B cell (primary cell): ENCODE data around the gene TANK. TPM values are rescaled to one million over a fixed set of nuclear protein-coding genes. Genes with fewer than 3 reads are reported as not detected.

Experiments
- ATAC-seq: fragments of 200-7000 bp; cut with Tn5 transposase; one replicate; pipeline ENCODE4 v1.10.0; 2021; ENCODE audit warnings: low read depth, mild to moderate bottlenecking, moderate number of reproducible peaks, moderate library complexity
- CTCF ChIA-PET: fragments of 350-600 bp; sonication (Branson Sonifier 250); formaldehyde crosslinking; loops from one replicate; lab custom pipeline; 2021; ENCODE audit warnings: antibody characterized with exemption, inconsistent platforms; lab: Charles Lee
- POLR2A ChIA-PET: fragments of 350-600 bp; sonication (Branson Sonifier 250); formaldehyde crosslinking; loops from one replicate; lab custom pipeline; 2021; ENCODE audit warnings: antibody characterized with exemption; lab: Charles Lee
- DNase-seq: peaks from one replicate; pipeline ENCODE4 v3.0.0; 2013
- H2AFZ ChIP-seq: 2 replicates; pipeline ENCODE4 v1.6.1; 2012; ENCODE audit warnings: mild to moderate bottlenecking, low read depth, low read length; ENCODE audit not compliant: insufficient read depth, poor library complexity, severe bottlenecking
- H3K27ac ChIP-seq, 2 donors: 1 replicate in 1 of 2; 2 replicates in 1 of 2; pipeline ENCODE4 v1.5.1; 2012 to 2013; ENCODE audit warnings: low read length in 2 of 2, mild to moderate bottlenecking in 2 of 2, moderate library complexity in 1 of 2
- H3K27me3 ChIP-seq, 4 experiments: fragments of 200-600 bp in 1 of 4; sonication (generic) in 1 of 4; replicated peaks in 1 of 4; 1 replicate in 2 of 4; 2 replicates in 2 of 4; pipeline versions ENCODE4 v1.6.1 to v1.7.0; 2013 to 2016; ENCODE audit warnings: low read length in 3 of 4, mild to moderate bottlenecking in 2 of 4, mixed read lengths in 1 of 4, moderate library complexity in 1 of 4; ENCODE audit not compliant: insufficient read depth in 4 of 4, control insufficient read depth in 3 of 4; ENCODE audit errors: control extremely low read depth in 1 of 4
- H3K36me3 ChIP-seq, 2 experiments: replicated peaks in 1 of 2; 1 replicate in 1 of 2; 2 replicates in 1 of 2; pipeline versions ENCODE4 v1.6.1 to v1.7.1; 2013; ENCODE audit warnings: low read length in 1 of 2; ENCODE audit not compliant: insufficient read depth in 2 of 2, control insufficient read depth in 1 of 2; ENCODE audit errors: control extremely low read depth in 1 of 2, extremely low read depth in 1 of 2
- H3K4me1 ChIP-seq, 2 donors: fragments of 200-600 bp in 1 of 2; sonication (generic) in 1 of 2; 1 replicate in 1 of 2; 2 replicates in 1 of 2; pipeline versions ENCODE4 v1.5.1 to v1.6.1; 2013 to 2017; ENCODE audit warnings: low read length in 2 of 2; ENCODE audit not compliant: control insufficient read depth in 2 of 2, insufficient read depth in 2 of 2
- H3K4me2 ChIP-seq: replicated peaks from 2 replicates; pipeline ENCODE3; 2012; ENCODE audit warnings: mild to moderate bottlenecking, low read depth, low read length; ENCODE audit not compliant: poor library complexity, severe bottlenecking
- H3K4me3 ChIP-seq, 5 experiments: fragments of 200-600 bp in 1 of 5; sonication (generic) in 1 of 5; 1 replicate in 3 of 5; 2 replicates in 2 of 5; pipeline versions ENCODE4 v1.5.1 to v1.7.0; 2011 to 2016; ENCODE audit warnings: low read length in 4 of 5, mild to moderate bottlenecking in 4 of 5, low read depth in 2 of 5, control low read depth in 1 of 5, moderate library complexity in 1 of 5; ENCODE audit not compliant: insufficient read depth in 1 of 5; ENCODE audit errors: control extremely low read depth in 1 of 5, extremely low read depth in 1 of 5
- H3K79me2 ChIP-seq: fragments of 200-600 bp; sonication (generic); one replicate; pipeline ENCODE4 v1.6.0; 2016; ENCODE audit warnings: low read length; ENCODE audit not compliant: control insufficient read depth, insufficient read depth
- H3K9ac ChIP-seq: fragments of 200-600 bp; sonication (generic); 2 replicates; pipeline ENCODE4 v1.6.1; 2017; ENCODE audit warnings: mild to moderate bottlenecking, low read length, moderate library complexity
- H3K9me3 ChIP-seq, 3 donors: one replicate each; pipeline versions ENCODE4 v1.6.1 to v1.7.1; 2013; ENCODE audit warnings: low read length in 2 of 3; ENCODE audit not compliant: control insufficient read depth in 2 of 3, insufficient read depth in 1 of 3; ENCODE audit errors: control extremely low read depth in 1 of 3
- H4K20me1 ChIP-seq: 2 replicates; pipeline ENCODE4 v1.6.0; 2012; ENCODE audit warnings: mild to moderate bottlenecking, low read length; ENCODE audit not compliant: insufficient read depth, control insufficient read depth, poor library complexity, severe bottlenecking
- H3K27ac Mint-ChIP-seq: one replicate; pipeline ENCODE4 v1.8.0; 2021; ENCODE audit warnings: mixed read lengths
- H3K27me3 Mint-ChIP-seq: one replicate; pipeline ENCODE4 v1.8.0; 2021; ENCODE audit warnings: mixed read lengths
- H3K4me1 Mint-ChIP-seq: one replicate; pipeline ENCODE4 v1.8.0; 2021; ENCODE audit warnings: mixed read lengths
- H3K4me3 Mint-ChIP-seq: one replicate; pipeline ENCODE4 v1.8.0; 2021; ENCODE audit warnings: mixed read lengths
- H3K9me3 Mint-ChIP-seq: one replicate; pipeline ENCODE4 v1.8.0; 2022; ENCODE audit warnings: mixed read lengths; ENCODE audit not compliant: insufficient read depth
- CTCF ChIP-seq: fragments of 200-600 bp; IDR thresholded peaks from one replicate; pipeline ENCODE4 v1.8.0; 2022; ENCODE audit warnings: antibody characterized with exemption, mild to moderate bottlenecking
- EZH2 ChIP-seq: IDR thresholded peaks from 2 replicates; pipeline ENCODE4 v1.6.1; 2012; ENCODE audit warnings: borderline replicate concordance, low read depth, mild to moderate bottlenecking, moderate library complexity, low read length; ENCODE audit not compliant: insufficient read depth, poor library complexity, severe bottlenecking
- WGBS: methylation state at CpG from one replicate; pipeline ENCODE4 v1.1.5; 2013; ENCODE audit warnings: missing lambda C conversion rate; ENCODE audit not compliant: insufficient coverage; 5-methylcytosine and 5-hydroxymethylcytosine counted together
- intact Hi-C: fragments of 100-400 bp; cut with micrococcal nuclease; formaldehyde crosslinking; loops from one replicate; pipeline ENCODE4 v1.10.0; 2022
- polyA plus RNA-seq: library from polyadenylated mRNA; depleted of rRNA; stranded (reverse); fragments of >200 nt; gene quantifications from 2 replicates; pipeline ENCODE4 v1.2.3, GENCODE V29; 2012
- total RNA-seq, 2 donors: library from RNA; stranded (reverse); fragments of 120-200 nt in 1 of 2; gene quantifications; 1 replicate in 1 of 2; 2 replicates in 1 of 2; pipeline versions ENCODE4 v1.2.3 to v1.2.4, GENCODE V29; 2013 to 2022

Gene TANK
- total and polyA plus RNA-seq, 2 donors (not counting 1 experiment from before 2014, with no cell fraction given): 62.4 to 179 TPM

DNA sequence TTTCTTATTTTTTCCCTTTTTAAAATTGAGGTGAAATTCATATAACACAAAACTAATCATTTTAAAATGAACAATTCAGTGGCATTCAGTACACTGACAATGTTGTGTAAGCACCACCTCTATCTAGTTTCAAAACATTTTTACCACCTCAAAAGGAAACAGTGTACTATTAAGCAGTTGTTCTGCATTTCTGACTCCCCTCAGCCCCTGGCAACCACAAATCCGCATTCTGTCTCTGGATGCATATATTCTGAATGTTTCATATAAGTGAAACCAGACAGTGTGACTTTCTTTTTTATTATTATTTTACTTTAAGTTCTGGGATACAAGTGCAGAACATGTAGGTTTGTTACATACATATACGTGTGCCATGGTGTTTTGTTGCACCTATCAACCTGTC, 19.2 kb upstream of the TANK start:
- no peaks in the 10 kb centered on the region for H3K27me3 Mint-ChIP-seq
- H3K4me3 Mint-ChIP-seq: peak overlapping the region; percentile 78
- peaks cover 27% of the 10 kb centered on the region for H4K20me1 ChIP-seq
- intact Hi-C loops: no loop called here
- peak overlapping the region; percentile 43 for H3K9ac ChIP-seq
- peak overlapping the region in 1 of 2 donors; percentile 43 for H3K27ac ChIP-seq
- H3K9me3 Mint-ChIP-seq: peaks cover 5% of the 10 kb centered on the region
- peaks cover 74% of the 10 kb centered on the region for H3K4me1 Mint-ChIP-seq
- H3K4me2 ChIP-seq: peak overlapping the region; percentile 86
- peak overlapping the region in 2 of 5 experiments; percentile 3 to 92 for H3K4me3 ChIP-seq
- no peak for ATAC-seq
- H3K4me1 ChIP-seq: peaks cover 26 to 42% of the 10 kb centered on the region in 2 donors
- no peak overlapping the region for H2AFZ ChIP-seq
- ChIA-PET CTCF (interaction anchor here (3.3 kb wide), 1 partner anchor 77 kb away, joined by 15 read pairs; no protein-coding TSS in a partner anchor), POLR2A (interaction anchor here (0.6 kb wide), 1 partner anchor 9 kb away, joined by 4 read pairs; no protein-coding TSS in a partner anchor)
- H3K79me2 ChIP-seq: peaks cover 100% of the 10 kb centered on the region
- no peak for DNase-seq
- no CpG with 5 or more reads among the region's 2 CpGs for WGBS
- no peaks in the 10 kb centered on the region for H3K9me3 ChIP-seq
- H3K27me3 ChIP-seq: no peaks in the 10 kb centered on the region
- H3K27ac Mint-ChIP-seq: peak overlapping the region; percentile 27
- TF ChIP-seq CTCF (no peak), EZH2 (no peak)
- peaks cover 3% of the 10 kb centered on the region in 2 experiments for H3K36me3 ChIP-seq

DNA sequence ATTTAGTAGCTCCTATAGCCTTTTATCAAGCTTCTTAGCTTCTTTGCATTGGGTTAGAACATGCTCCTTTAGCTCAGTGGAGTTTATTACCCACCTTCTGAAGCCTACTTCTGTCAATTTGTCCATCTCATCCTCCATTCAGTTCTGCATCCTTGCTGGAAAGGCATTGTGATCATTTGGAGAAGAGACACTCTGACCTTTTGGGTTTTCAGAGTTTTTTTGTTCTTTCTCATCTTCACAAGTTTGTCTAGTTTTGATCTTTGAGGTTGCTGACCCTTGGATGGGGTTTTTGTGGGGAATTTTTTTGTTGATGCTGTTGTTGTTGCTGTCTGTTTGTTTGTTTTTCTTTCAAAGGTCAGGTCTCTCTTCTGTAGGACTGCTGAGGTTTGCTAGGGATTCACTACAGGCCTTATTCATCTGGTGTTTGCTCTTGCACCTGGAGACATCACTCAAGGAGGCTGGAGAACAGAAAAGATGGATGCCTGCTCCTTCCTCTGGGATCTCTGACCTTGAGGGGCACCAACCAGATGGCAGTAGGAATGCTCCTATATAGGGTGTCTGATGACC, 13.9 kb upstream of the TANK start:
- ChIA-PET CTCF (interaction anchor here (0.7 kb wide), 1 partner anchor 12 kb away, joined by 3 read pairs; no protein-coding TSS in a partner anchor), POLR2A (no interaction called here)
- Mint-ChIP-seq H3K27me3 (no peaks in the 10 kb centered on the region), H3K27ac (peak overlapping the region; percentile 29), H3K4me1 (peaks cover 81% of the 10 kb centered on the region), H3K9me3 (peaks cover 16% of the 10 kb centered on the region), H3K4me3 (peak overlapping the region; percentile 44)
- Histone ChIP-seq H3K9ac (no peak overlapping the region), H3K4me2 (peak overlapping the region; percentile 9), H4K20me1 (peaks cover 44% of the 10 kb centered on the region), H3K36me3 (peaks cover 10 to 35% of the 10 kb centered on the region in 2 experiments), H3K79me2 (peaks cover 100% of the 10 kb centered on the region), H3K4me1 (peaks cover 27 to 33% of the 10 kb centered on the region in 2 donors), H3K4me3 (no peak overlapping the region), H3K9me3 (peaks cover 15 to 31% (median 18%) of the 10 kb centered on the region in 3 donors), H2AFZ (no peak overlapping the region), H3K27me3 (no peaks in the 10 kb centered on the region), H3K27ac (peak overlapping the region in 1 of 2 donors; percentile 17)
- DNase-seq (no peak), ATAC-seq (no peak)
- TF ChIP-seq CTCF: no peak
- TF ChIP-seq EZH2: no peak
- intact Hi-C loops: no loop called here
